Measurements from ENCODE around the gene RENBP.

The RENBP gene

DNA sequence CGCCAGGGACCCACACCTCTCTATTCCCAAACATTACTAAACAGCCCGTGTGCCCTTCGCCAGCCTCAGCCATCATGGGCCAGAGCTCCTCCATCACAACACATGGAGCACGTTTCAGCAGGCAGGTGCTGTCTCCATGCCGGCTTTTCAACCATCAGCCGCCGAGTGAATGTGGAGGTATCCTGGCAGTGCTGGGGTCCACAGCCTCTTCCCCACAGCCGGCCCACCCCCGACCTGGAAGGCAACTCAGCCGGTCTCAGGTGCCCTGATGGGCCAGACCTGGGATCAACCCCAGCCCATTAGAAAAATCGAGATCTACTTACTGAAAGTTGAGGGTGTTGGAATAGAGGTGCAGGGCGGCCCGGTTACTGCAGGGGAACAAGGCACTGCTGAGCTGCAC is 12.7 kb downstream of the RENBP start:
- DNase-seq: no peak

DNA sequence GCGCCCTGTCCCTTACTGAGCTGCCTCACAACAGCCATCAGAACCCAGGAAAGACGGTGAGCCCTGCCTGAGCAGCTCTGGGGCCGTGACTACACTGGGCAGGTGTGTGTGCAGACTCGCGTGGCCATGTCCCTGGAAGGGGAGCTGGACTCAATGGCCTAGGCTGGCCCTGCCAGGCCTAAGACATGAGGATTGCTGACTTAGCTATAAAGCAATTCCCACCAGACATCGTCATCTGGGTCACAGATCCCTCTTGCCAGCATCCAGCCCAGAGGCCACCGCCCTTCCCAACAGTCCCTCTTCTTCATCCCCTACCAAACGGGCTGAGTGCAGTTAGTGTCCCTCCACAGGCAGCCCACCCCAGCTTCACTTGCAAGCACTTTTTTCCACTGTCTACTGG is 13.3 kb downstream of the RENBP start:
- DNase-seq: no peak

GRCh38 chrX:153930011-153930910 is 14.2 kb downstream of the RENBP start:
- DNase-seq: no peak

- DNase-seq: no peak
These were observed 14.9 kb downstream of the RENBP start for GRCh38 chrX:153929576-153929975.

DNA sequence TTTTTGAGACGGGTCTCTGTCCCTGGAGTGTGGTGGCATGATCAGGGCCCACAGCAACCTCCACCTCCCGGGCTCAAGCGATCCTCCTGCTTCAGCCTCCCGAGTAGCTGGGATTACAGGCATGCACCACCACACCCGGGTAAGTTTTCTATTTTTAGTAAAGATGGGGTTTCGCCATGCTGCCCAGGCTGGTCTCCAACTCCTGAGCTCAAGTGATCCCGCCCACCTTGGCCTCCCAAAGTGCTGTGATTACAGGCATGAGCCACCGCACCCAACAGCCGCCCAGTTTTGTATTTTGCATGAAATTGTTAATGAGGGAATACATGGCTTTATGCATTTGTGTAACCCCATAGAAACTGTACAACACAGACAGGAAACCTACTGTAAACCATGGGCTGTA is 15.6 kb downstream of the RENBP start:
- DNase-seq: no peak

DNA sequence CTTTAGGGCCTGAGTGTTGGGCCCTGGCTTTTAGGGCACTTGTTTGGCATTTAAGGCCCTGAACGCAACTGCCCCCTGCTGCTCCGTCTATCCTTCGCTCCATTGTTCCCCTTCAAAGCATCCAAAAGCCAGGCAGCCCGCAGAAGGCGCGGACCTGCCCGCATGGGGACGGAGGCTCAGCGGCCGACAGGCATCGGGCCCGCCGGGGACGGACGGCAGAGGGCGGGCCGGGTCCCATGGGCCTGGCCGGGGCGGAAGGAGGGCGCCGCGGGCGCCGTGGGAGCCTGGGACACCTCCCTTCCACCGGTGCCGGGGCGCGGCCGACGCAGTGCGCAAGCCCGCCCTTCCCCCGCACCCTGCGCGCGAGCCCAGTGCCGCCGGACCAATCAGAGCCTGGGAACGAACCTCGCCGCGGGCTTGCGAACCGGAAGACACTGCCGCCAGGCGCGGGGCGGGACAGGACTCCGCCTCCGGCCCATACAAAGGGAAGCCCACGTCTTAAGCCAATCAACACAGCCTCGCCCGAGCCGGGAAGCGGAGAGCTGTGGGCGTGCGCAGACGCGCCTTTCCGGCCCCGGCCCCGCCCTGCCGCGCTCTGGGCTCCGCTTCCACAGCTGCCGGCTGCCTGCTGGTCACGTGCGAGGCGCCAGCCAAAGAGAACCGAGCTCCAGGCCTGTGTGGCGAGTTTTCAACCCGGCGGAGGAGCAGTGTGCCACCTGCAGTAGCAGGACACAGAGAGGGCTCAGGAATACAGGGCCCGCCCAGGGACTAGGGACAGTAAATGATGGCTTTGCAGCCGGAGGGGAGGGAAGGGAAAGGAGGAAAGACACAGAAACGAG is 16.3 kb downstream of the RENBP start:
- peak; percentile 90 to 95 for DNase-seq

DNA sequence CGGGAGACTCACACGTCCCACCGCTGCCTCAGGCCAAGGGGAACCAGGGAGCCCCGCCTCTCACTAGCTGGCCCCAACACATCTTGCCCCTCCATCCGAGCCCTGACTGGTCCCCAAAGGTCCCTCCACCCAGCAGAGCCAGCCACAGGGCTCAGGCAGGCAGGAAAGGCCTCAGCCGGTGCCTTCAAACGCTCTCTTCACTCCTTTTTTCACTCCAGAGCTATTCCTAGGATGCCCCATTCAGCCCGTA is 16.8 kb downstream of the RENBP start:
- no peak for DNase-seq

GRCh38 chrX:153926858-153927671 is 17.4 kb downstream of the RENBP start:
- peak in 1 of 2 experiments; percentile 41 for DNase-seq

GRCh38 chrX:153926552-153926857 is 17.9 kb downstream of the RENBP start:
- DNase-seq: no peak

GRCh38 chrX:153925739-153926551 is 18.5 kb downstream of the RENBP start, which contains the start of gene ARHGAP4:
ARHGAP4 (minus strand) TSS chrX:153926264; CDS start chrX:153926202, 62 bp downstream.
- DNase-seq: peak in 1 of 2 experiments; percentile 51

DNA sequence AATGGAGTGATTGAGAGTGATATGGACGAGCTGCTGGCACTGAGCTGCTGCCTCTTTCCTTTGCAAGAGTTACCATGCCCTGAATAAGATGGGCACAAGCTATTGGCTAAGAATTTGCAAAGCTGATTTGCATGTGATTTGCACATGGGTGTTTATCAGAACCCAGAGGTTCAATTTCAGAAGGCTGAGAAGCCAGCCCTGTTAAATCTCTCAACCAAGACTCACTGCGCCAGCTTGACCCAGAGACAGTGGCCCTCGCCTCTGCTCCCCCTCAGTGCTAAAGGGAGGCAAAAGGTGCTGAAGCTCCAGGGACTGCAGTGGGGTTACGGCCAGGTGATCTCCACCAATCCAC is 19.1 kb downstream of the RENBP start:
- no peak for DNase-seq

DNA sequence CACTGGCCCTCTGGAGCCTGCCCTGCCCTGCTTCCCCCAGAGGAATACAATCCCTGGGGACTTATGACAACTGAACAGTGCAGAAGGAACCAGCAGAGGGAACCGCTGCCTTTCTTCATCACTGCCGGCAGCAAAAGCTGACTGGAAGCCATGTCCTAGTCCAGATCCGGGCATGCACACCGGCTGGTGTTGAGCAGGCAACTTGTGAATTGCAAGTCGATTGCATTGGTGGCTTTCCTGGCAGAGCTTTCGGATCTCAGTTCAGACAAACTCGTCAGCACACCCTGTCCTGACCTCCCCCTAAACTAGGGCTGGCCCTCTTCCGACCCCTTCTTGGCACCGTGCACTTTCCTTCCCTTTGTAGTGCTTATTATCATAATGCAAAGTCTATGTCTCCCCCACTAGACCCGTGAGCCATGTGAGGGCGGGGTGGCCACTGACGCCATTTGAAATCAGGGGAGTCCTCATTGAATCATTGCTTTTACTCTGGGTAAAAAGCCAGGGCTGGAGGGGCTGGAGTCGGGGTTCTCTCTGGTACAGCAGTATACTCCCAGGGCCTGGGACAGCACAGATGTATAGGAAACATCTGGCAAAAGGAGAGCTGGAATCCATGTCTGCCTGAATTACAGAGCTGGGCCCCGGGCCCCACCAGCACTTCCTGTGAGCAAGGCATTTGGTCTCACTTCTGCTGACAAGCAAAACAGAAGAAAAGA is 20.1 kb downstream of the RENBP start:
- DNase-seq: peak in 1 of 2 experiments; percentile 31

- DNase-seq: no peak
These were observed 21.2 kb downstream of the RENBP start for GRCh38 chrX:153922932-153923857.

GRCh38 chrX:153921511-153922446 is 22.7 kb downstream of the RENBP start:
- no peak for DNase-seq

- no peak for DNase-seq
These were observed 23.4 kb downstream of the RENBP start for GRCh38 chrX:153921070-153921469.

DNA sequence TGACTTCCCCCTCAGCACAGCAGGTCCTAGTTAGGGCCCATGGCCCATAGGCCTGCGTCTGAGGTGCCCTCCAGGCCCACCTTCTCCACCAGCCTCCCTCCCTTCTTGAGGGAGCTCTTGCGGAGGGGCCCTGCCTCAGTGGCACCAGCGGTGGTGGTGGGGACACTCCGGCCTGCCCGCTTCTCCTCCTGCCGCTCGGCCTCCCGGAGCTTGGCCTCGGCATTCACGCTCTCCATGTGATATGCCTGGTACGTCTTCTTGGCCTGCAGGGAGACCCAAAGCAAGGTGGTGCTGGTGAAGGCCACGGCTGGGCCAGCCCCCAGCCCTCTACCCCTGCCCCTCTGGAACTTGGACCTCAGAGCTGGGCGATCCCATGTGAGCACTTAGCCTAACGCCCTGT is 23.9 kb downstream of the RENBP start:
- no peak for DNase-seq

DNA sequence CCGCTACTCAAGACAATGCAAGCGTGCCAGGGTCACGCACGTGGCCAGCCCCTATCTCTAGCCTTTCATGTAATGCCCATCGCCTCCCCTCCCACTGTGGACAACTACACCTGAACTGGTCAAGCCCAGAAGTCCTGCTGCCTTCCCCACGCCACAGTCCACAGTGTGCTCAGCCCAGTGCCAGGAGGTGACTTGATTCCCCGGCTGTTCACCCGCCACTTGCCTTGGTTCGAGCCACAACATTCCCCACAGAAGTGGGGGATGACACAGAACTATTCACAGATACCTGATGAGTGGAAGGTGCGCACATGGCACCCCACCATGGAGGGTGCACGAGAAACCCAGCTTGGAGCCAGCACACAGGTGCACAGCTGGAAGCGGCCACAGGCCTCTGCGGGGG is 25.2 kb downstream of the RENBP start:
- DNase-seq: no peak

GRCh38 chrX:153917869-153918268 is 26.6 kb downstream of the RENBP start:
- no peak for DNase-seq

- no peak for DNase-seq
These were observed 30.7 kb downstream of the RENBP start for GRCh38 chrX:153913701-153914100.

DNA sequence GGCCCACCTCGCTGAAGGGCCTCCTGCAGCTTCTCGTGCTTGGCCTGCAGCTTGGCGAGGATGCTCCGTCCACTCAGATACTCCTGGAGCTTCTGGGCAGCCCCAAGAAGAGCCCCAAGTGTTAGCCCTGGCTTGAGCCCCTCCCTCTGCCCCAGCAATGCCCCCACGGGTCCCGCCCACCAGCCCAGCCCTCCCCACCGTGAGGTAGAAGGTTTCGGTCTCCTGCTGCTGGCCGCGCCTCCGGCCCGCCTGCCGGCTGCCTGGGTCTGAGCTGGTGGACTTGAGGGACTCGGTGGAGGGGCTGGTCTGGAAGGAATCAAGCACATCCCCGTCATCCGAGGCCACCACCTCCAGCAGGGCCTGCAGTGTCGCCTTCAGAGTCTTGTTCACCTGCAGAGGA is 31.2 kb downstream of the RENBP start:
- DNase-seq: no peak

Measured in SW 1271 (cell line).